Coronary artery (tissue), 2 donors: ENCODE results near the gene BMAL2.

Source experiments
- DNase-seq: peaks from one replicate; pipeline ENCODE4 v3.0.0-alpha.2; 2017; ENCODE audit warnings: low spot score
- H3K27ac ChIP-seq, 2 donors: fragments of 200-600 bp; sonication (generic); one replicate each; pipeline ENCODE4 v1.5.1; 2016 to 2019
- H3K4me3 ChIP-seq: fragments of 200-600 bp; sonication (generic); 2 replicates; pipeline ENCODE4 v1.5.1; 2016; ENCODE audit warnings: mild to moderate bottlenecking, moderate library complexity
- TF ChIP-seq, protein P1 (sequence below): fragments of 200-600 bp; sonication (generic); IDR thresholded peaks from one replicate; pipeline ENCODE4 v1.5.1; 2019; ENCODE audit warnings: antibody characterized with exemption

Gene BMAL2

DNA sequence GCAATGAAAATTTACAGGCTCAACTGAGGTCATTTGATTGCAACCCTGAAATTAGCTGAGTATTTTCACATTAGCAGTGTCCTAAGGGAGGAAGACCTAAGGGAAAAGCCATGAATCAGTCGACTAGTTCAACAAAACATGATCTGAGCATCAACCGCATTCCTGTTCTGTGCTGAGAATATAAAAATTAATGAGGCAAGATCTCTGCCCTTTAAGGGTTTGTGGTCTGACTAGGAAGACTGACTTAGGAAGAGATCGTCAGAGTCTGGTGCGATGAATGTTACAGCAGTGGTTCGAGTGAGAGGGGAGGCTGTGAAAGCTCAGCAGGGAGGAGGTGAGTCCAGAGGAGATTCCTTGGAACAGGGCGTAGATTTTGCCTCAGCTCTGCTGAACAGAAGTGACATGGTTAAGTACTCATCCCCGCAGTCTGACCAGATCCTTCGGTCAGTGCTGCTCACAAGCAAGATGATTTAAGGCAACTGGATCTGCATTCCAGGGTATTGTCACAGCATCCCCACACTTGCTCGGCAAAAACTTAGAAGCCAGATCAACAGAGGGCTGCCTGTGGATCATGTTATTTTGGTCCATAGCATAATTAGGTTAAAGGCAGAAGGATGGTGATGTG is 49.6 kb downstream of the BMAL2 start:
- DNase-seq, result no peak
- TF ChIP-seq, protein P1, sequence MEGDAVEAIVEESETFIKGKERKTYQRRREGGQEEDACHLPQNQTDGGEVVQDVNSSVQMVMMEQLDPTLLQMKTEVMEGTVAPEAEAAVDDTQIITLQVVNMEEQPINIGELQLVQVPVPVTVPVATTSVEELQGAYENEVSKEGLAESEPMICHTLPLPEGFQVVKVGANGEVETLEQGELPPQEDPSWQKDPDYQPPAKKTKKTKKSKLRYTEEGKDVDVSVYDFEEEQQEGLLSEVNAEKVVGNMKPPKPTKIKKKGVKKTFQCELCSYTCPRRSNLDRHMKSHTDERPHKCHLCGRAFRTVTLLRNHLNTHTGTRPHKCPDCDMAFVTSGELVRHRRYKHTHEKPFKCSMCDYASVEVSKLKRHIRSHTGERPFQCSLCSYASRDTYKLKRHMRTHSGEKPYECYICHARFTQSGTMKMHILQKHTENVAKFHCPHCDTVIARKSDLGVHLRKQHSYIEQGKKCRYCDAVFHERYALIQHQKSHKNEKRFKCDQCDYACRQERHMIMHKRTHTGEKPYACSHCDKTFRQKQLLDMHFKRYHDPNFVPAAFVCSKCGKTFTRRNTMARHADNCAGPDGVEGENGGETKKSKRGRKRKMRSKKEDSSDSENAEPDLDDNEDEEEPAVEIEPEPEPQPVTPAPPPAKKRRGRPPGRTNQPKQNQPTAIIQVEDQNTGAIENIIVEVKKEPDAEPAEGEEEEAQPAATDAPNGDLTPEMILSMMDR, result no peak
- H3K27ac ChIP-seq, result no peak overlapping the region
- no peak overlapping the region for H3K4me3 ChIP-seq
